HEK293 (cell line): ENCODE results near the gene LDHD.

Experiments
- CTCF ChIA-PET: fragments of 350-600 bp; formaldehyde crosslinking; extraction: SDS; loops from one replicate; lab custom pipeline; 2021; ENCODE audit warnings: antibody characterized with exemption; lab: Yijun Ruan, JAX
- POLR2A ChIA-PET: fragments of 300-600 bp; formaldehyde crosslinking; extraction: SDS; loops from one replicate; lab custom pipeline; 2020; ENCODE audit warnings: antibody characterized with exemption, inconsistent platforms; lab: Yijun Ruan, JAX
- H3K27ac ChIP-seq: fragments of 200-500 bp; sonication (Bioruptor generic); 2 replicates; pipeline ENCODE4 v1.5.1; 2014; ENCODE audit warnings: low read depth, low read length, control low read depth, inconsistent platforms; ENCODE audit errors: extremely low read depth
- H3K36me3 ChIP-seq, 2 experiments: fragments of 200-500 bp in 1 of 2; sonication (Bioruptor generic) in 1 of 2; 1 replicate in 1 of 2; 2 replicates in 1 of 2; pipeline ENCODE4 v1.5.1; 2014 to 2017; ENCODE audit warnings: inconsistent platforms in 2 of 2, low read length in 2 of 2; ENCODE audit not compliant: control insufficient read depth in 2 of 2, insufficient read depth in 1 of 2
- H3K4me1 ChIP-seq: fragments of 200-500 bp; sonication (Bioruptor generic); 2 replicates; pipeline ENCODE4 v1.5.1; 2014; ENCODE audit warnings: mild to moderate bottlenecking, low read length, inconsistent platforms; ENCODE audit not compliant: control insufficient read depth, insufficient read depth
- H3K4me3 ChIP-seq: 2 replicates; pipeline ENCODE4 v1.5.1; 2011; ENCODE audit warnings: low read depth, mild to moderate bottlenecking, control low read depth, low read length, moderate library complexity
- H3K9me3 ChIP-seq: fragments of 200-500 bp; sonication (Bioruptor generic); 2 replicates; pipeline ENCODE4 v1.5.1; 2014; ENCODE audit warnings: low read depth, low read length, inconsistent platforms; ENCODE audit not compliant: control insufficient read depth, insufficient read depth
- BCL11A ChIP-seq: fragments of 450-650 bp; formaldehyde crosslinking; IDR thresholded peaks from 2 replicates; pipeline ENCODE4 v1.5.1; 2016; ENCODE audit warnings: low read depth, missing biosample characterization, missing genetic modification characterization
- MEIS1 ChIP-seq: sonication (generic); formaldehyde crosslinking; IDR thresholded peaks from 2 replicates; pipeline ENCODE4 v1.8.1; 2022; ENCODE audit warnings: missing genetic modification reagents, mild to moderate bottlenecking, borderline replicate concordance
- OSR2 ChIP-seq: fragments of 450-650 bp; formaldehyde crosslinking; IDR thresholded peaks from 2 replicates; pipeline ENCODE4 v1.5.1; 2016; ENCODE audit warnings: missing biosample characterization, missing genetic modification characterization
- SALL2 ChIP-seq: fragments of 450-650 bp; formaldehyde crosslinking; IDR thresholded peaks from 2 replicates; pipeline ENCODE4 v1.5.0; 2017; ENCODE audit warnings: missing biosample characterization, mild to moderate bottlenecking, missing genetic modification characterization, borderline replicate concordance
- TRIM28 ChIP-seq: IDR thresholded peaks from 2 replicates; pipeline ENCODE4 v1.6.1; 2011; ENCODE audit warnings: low read length, control low read depth, borderline replicate concordance
- ZNF140 ChIP-seq: fragments of 450-650 bp; formaldehyde crosslinking; IDR thresholded peaks from 2 replicates; pipeline ENCODE4 v1.5.1; 2016; ENCODE audit warnings: missing biosample characterization, missing genetic modification characterization
- ZNF155 ChIP-seq: fragments of 450-650 bp; formaldehyde crosslinking; IDR thresholded peaks from 2 replicates; pipeline ENCODE4 v1.5.1; 2016; ENCODE audit warnings: missing biosample characterization, missing genetic modification characterization
- ZNF211 ChIP-seq: fragments of 450-650 bp; formaldehyde crosslinking; IDR thresholded peaks from 2 replicates; pipeline ENCODE4 v1.5.1; 2016; ENCODE audit warnings: low read depth, missing biosample characterization, missing genetic modification characterization
- ZNF311 ChIP-seq: fragments of 450-650 bp; formaldehyde crosslinking; IDR thresholded peaks from 2 replicates; pipeline ENCODE4 v1.5.1; 2017; ENCODE audit warnings: missing biosample characterization, missing genetic modification characterization, borderline replicate concordance
- ZNF514 ChIP-seq: fragments of 450-650 bp; formaldehyde crosslinking; IDR thresholded peaks from 2 replicates; pipeline ENCODE4 v1.5.1; 2016; ENCODE audit warnings: missing biosample characterization, missing genetic modification characterization
- ZNF521 ChIP-seq: fragments of 450-650 bp; formaldehyde crosslinking; IDR thresholded peaks from 2 replicates; pipeline ENCODE4 v1.5.1; 2017; ENCODE audit warnings: missing biosample characterization, mild to moderate bottlenecking, missing genetic modification characterization
- ZNF529 ChIP-seq: fragments of 450-650 bp; formaldehyde crosslinking; IDR thresholded peaks from 2 replicates; pipeline ENCODE4 v1.5.1; 2017; ENCODE audit warnings: missing genetic modification characterization, missing biosample characterization; ENCODE audit not compliant: insufficient replicate concordance
- ZNF629 ChIP-seq: fragments of 450-650 bp; formaldehyde crosslinking; IDR thresholded peaks from 2 replicates; pipeline ENCODE4 v1.5.1; 2017; ENCODE audit warnings: missing biosample characterization, missing genetic modification characterization
- ZNF654 ChIP-seq: fragments of 450-650 bp; formaldehyde crosslinking; IDR thresholded peaks from 2 replicates; pipeline ENCODE4 v1.5.1; 2016; ENCODE audit warnings: low read depth, missing biosample characterization, missing genetic modification characterization
- ZNF660 ChIP-seq: fragments of 450-650 bp; IDR thresholded peaks from 2 replicates; pipeline ENCODE4 v1.5.1; 2018; ENCODE audit warnings: missing biosample characterization, mild to moderate bottlenecking, missing genetic modification characterization
- ZNF792 ChIP-seq: fragments of 450-650 bp; formaldehyde crosslinking; IDR thresholded peaks from 2 replicates; pipeline ENCODE4 v1.5.1; 2016; ENCODE audit warnings: missing biosample characterization, missing genetic modification characterization
- ZNF837 ChIP-seq: fragments of 450-650 bp; formaldehyde crosslinking; IDR thresholded peaks from 2 replicates; pipeline ENCODE4 v1.5.1; 2016; ENCODE audit warnings: missing biosample characterization, missing genetic modification characterization
- ZSCAN30 ChIP-seq: fragments of 450-650 bp; IDR thresholded peaks from 2 replicates; pipeline ENCODE4 v1.5.1; 2018; ENCODE audit warnings: missing biosample characterization, mild to moderate bottlenecking, missing genetic modification characterization, moderate library complexity
- TF ChIP-seq, protein P1 (sequence below): sonication (generic); formaldehyde crosslinking; IDR thresholded peaks from 2 replicates; pipeline ENCODE4 v1.8.1; 2022; ENCODE audit warnings: mild to moderate bottlenecking, moderate library complexity, missing genetic modification reagents
- TF ChIP-seq, protein P2 (sequence below): fragments of 450-650 bp; formaldehyde crosslinking; IDR thresholded peaks from 2 replicates; pipeline ENCODE4 v1.5.1; 2016; ENCODE audit warnings: missing biosample characterization, missing genetic modification characterization
- TF ChIP-seq, protein P3 (sequence below): fragments of 450-650 bp; formaldehyde crosslinking; IDR thresholded peaks from 2 replicates; pipeline ENCODE4 v1.5.1; 2016; ENCODE audit warnings: missing biosample characterization, missing genetic modification characterization
- TF ChIP-seq, protein P4 (sequence below): IDR thresholded peaks from 2 replicates; pipeline ENCODE4 v1.6.1; 2011; ENCODE audit warnings: mild to moderate bottlenecking, low read depth, low read length, borderline replicate concordance
- TF ChIP-seq, protein P5 (sequence below): fragments of 450-650 bp; formaldehyde crosslinking; IDR thresholded peaks from 2 replicates; pipeline ENCODE4 v1.5.1; 2016; ENCODE audit warnings: missing biosample characterization, missing genetic modification characterization

Gene LDHD

DNA sequence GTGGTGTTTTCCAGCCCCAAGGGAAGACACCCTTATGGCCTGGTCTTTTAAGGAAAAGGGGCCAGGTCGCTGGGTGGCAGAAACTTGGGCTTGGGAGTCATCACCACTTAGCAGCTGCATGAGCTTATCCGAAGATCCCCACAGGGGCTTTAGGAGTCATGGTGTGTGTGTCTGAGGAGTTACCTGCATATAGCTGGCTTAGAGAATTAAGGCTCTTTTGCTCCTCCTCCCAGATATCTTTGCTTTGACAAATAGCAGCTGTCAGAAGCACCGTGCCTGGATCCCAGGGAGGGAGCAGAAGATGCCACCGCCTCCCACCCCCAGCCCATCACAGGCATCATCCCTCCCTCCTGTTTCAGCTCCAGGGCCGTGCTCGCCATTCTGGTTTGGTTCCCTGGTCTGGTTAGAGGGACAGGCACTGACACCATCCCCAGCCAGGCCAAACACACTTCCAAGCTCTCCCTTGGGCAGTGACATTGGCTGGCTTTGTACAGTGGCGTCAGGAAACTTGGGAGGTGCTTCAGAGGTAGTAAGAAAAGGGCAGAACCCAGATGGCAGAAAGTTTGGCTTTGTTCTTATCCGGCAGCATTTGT, 17.4 kb downstream of the LDHD start:
- Histone ChIP-seq H3K9me3 (no peaks in the 10 kb centered on the region), H3K27ac (no peak overlapping the region), H3K4me3 (no peak overlapping the region), H3K36me3 (no peaks in the 10 kb centered on the region), H3K4me1 (no peaks in the 10 kb centered on the region)
- ChIA-PET CTCF (interaction anchor here (3.7 kb wide), 1 partner anchor 10 kb away, joined by 23 read pairs; no protein-coding TSS in a partner anchor), POLR2A (interaction anchor here (0.6 kb wide), 1 partner anchor 12 kb away, joined by 4 read pairs; no protein-coding TSS in a partner anchor)
- TF ChIP-seq ZNF660 (tag by site-specific recombination) (no peak), ZNF529 (tag by site-specific recombination) (no peak), ZNF211 (tag by site-specific recombination) (no peak), ZSCAN30 (no peak), ZNF521 (tag by site-specific recombination) (no peak), ZNF311 (tag by site-specific recombination) (no peak), SALL2 (tag by site-specific recombination) (no peak), ZNF654 (tag by site-specific recombination) (no peak), OSR2 (no peak), ZNF140 (no peak), ZNF837 (tag by site-specific recombination) (no peak)
- TF ChIP-seq, protein P1, sequence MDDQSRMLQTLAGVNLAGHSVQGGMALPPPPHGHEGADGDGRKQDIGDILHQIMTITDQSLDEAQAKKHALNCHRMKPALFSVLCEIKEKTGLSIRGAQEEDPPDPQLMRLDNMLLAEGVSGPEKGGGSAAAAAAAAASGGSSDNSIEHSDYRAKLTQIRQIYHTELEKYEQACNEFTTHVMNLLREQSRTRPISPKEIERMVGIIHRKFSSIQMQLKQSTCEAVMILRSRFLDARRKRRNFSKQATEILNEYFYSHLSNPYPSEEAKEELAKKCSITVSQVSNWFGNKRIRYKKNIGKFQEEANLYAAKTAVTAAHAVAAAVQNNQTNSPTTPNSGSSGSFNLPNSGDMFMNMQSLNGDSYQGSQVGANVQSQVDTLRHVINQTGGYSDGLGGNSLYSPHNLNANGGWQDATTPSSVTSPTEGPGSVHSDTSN, result no peak
- TF ChIP-seq, protein P2, sequence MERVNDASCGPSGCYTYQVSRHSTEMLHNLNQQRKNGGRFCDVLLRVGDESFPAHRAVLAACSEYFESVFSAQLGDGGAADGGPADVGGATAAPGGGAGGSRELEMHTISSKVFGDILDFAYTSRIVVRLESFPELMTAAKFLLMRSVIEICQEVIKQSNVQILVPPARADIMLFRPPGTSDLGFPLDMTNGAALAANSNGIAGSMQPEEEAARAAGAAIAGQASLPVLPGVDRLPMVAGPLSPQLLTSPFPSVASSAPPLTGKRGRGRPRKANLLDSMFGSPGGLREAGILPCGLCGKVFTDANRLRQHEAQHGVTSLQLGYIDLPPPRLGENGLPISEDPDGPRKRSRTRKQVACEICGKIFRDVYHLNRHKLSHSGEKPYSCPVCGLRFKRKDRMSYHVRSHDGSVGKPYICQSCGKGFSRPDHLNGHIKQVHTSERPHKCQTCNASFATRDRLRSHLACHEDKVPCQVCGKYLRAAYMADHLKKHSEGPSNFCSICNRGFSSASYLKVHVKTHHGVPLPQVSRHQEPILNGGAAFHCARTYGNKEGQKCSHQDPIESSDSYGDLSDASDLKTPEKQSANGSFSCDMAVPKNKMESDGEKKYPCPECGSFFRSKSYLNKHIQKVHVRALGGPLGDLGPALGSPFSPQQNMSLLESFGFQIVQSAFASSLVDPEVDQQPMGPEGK, result no peak
- TF ChIP-seq, protein P3, sequence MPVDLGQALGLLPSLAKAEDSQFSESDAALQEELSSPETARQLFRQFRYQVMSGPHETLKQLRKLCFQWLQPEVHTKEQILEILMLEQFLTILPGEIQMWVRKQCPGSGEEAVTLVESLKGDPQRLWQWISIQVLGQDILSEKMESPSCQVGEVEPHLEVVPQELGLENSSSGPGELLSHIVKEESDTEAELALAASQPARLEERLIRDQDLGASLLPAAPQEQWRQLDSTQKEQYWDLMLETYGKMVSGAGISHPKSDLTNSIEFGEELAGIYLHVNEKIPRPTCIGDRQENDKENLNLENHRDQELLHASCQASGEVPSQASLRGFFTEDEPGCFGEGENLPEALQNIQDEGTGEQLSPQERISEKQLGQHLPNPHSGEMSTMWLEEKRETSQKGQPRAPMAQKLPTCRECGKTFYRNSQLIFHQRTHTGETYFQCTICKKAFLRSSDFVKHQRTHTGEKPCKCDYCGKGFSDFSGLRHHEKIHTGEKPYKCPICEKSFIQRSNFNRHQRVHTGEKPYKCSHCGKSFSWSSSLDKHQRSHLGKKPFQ, result no peak

DNA sequence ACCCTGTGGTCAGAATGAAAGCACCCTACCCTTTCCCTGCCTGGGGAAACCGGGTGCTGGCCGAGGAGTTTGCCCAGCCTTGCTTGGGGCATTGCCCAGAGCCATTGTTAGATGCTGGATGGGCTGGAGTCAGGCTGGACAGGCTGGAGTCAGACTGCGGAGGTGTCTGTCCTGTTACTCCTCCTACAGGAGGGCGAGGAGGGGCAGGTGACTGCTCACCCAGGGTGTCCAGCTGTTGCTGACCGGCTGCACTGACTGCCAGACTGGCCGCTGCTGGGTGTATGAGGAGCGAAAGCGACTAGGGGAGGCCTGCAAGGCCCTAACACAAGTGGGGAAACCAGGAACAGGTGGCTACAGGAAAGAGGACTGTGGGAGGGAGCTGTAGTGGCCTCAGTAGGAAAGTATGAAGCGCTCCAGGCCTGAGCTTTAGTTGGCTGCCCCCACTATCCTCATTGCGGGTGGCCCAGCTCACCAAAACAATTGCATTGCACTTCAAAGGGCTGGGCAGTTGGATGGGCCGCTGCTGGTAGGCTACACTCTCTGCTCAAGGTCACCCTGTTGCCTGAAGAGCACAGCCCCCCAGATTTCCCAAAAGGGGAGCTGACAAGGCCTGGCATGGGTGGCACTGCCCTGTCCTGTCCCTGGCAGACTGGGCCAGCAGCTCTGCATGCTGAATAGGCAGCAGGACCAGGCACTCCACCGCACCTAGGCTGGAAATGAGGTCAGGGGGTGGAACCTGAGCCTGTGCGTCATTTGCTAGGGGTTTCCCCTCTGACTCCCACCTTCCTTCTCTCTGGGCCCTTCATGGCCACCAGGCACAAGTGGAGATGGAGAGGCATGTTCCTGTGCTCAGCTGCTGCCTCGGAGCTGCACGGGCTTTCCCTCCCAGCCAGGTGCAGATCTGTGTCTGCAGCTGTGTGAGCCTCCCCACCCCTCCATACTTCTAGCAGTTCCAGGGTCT, 18.4 kb downstream of the LDHD start:
- Histone ChIP-seq H3K9me3 (no peaks in the 10 kb centered on the region), H3K36me3 (no peaks in the 10 kb centered on the region), H3K4me1 (no peaks in the 10 kb centered on the region), H3K27ac (no peak overlapping the region), H3K4me3 (no peak overlapping the region)
- ChIA-PET CTCF (interaction anchor here (3.7 kb wide), 1 partner anchor 11 kb away, joined by 23 read pairs; no protein-coding TSS in a partner anchor), POLR2A (no interaction called here)
- TF ChIP-seq ZNF514 (tag by site-specific recombination) (no peak), ZNF660 (tag by site-specific recombination) (no peak), MEIS1 (CRISPR knock-in tag) (no peak), ZNF521 (tag by site-specific recombination) (no peak), ZNF792 (tag by site-specific recombination) (no peak), ZNF529 (tag by site-specific recombination) (no peak), TRIM28 (no peak), ZNF155 (tag by site-specific recombination) (no peak), ZNF629 (no peak), BCL11A (tag by site-specific recombination) (no peak)
- TF ChIP-seq, protein P4, sequence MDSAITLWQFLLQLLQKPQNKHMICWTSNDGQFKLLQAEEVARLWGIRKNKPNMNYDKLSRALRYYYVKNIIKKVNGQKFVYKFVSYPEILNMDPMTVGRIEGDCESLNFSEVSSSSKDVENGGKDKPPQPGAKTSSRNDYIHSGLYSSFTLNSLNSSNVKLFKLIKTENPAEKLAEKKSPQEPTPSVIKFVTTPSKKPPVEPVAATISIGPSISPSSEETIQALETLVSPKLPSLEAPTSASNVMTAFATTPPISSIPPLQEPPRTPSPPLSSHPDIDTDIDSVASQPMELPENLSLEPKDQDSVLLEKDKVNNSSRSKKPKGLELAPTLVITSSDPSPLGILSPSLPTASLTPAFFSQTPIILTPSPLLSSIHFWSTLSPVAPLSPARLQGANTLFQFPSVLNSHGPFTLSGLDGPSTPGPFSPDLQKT, result no peak
- TF ChIP-seq, protein P5, sequence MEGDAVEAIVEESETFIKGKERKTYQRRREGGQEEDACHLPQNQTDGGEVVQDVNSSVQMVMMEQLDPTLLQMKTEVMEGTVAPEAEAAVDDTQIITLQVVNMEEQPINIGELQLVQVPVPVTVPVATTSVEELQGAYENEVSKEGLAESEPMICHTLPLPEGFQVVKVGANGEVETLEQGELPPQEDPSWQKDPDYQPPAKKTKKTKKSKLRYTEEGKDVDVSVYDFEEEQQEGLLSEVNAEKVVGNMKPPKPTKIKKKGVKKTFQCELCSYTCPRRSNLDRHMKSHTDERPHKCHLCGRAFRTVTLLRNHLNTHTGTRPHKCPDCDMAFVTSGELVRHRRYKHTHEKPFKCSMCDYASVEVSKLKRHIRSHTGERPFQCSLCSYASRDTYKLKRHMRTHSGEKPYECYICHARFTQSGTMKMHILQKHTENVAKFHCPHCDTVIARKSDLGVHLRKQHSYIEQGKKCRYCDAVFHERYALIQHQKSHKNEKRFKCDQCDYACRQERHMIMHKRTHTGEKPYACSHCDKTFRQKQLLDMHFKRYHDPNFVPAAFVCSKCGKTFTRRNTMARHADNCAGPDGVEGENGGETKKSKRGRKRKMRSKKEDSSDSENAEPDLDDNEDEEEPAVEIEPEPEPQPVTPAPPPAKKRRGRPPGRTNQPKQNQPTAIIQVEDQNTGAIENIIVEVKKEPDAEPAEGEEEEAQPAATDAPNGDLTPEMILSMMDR (tag by site-specific recombination), result no peak
